Measurements from ENCODE around the gene VCL. TPM values are rescaled to one million over a fixed set of nuclear protein-coding genes. Genes with fewer than 3 reads are reported as not detected.
A peak's percentile ranks its signal among the peaks of the same experiment; 100 is the strongest.

VCL gene
- total and polyA plus RNA-seq, 4 donors: 31.6 to 499 (median 229) TPM

DNA sequence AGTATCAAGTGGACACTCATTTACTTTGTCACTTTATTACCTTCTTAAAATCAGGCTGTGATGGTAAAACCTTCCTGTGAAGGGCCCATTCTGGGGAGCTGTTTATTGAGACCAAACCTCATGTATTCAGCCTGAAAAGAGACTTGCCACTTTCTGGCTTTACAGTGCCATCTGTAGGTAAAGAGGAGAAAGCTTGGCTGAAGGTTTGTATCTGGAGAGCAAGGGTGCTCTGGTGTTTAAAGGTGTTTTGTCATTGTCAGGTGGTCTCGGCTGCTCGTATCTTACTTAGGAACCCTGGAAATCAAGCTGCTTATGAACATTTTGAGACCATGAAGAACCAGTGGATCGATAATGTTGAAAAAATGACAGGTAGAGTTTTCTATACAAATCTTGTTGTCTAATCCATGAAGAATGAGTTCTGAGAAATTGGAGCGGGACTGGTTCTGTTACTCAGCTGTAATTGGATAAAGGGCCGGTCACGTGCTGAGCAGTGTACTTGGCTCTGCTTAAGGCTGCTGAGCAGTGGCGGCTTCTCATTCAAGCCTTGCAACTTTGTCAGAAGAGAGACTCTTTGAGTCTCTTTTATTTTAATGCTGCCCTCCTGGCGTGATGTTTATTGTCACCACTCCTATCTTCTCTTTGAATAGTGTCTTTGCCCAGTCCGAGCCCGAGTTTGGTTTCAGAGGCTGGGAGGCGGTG, 105.8 kb downstream of the VCL start:
- DNase-seq (no peak), ATAC-seq (ENCODE audit: low FRiP score) (no peak)
- Histone ChIP-seq H3K4me1 (ENCODE audit: control insufficient read depth in 1 of 2, insufficient read depth in 2 of 2, low read length in 2 of 2) (no peaks in the 10 kb centered on the region), H3K4me3 (ENCODE audit: low read length in 2 of 2) (no peak overlapping the region), H3K27me3 (ENCODE audit: control insufficient read depth in 1 of 2, insufficient read depth in 2 of 2, low read length in 1 of 2) (no peaks in the 10 kb centered on the region), H3K36me3 (ENCODE audit: control insufficient read depth in 1 of 2, insufficient read depth in 2 of 2, low read length in 1 of 2) (peaks cover 21 to 25% of the 10 kb centered on the region in 2 donors), H3K9me3 (ENCODE audit: control insufficient read depth, low read length) (no peaks in the 10 kb centered on the region), H3K27ac (ENCODE audit: low read depth in 1 of 2, low read length in 2 of 2) (no peak overlapping the region)
- intact Hi-C loops (cut with DNase I): no loop called here
- WGBS, 2 donors: 70 to 78% methylated on average over 11 of the region's 11 CpGs

DNA sequence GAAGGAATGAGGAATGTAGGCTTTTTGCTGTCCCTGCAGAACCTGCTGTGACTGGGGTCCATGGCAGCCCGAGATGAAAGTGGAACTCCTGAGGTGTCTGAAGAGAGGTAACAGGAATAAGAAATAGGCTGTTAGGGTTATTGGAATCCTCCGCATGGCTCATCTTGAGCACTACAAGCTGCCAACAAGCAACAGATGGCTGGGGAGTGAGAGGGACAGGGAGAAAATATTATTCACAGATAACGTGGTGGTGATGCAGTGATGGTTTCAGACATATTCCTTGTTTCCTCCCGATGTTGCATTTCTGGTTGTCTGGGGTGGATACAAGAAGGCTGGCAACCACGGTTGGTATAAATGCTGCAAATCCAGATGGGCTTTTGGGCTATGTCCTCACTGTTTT, 106.6 kb downstream of the VCL start:
- no peak overlapping the region for H3K27ac ChIP-seq (ENCODE audit: low read depth in 1 of 2, low read length in 2 of 2)
- ATAC-seq (ENCODE audit: low FRiP score): no peak
- H3K4me3 ChIP-seq (ENCODE audit: low read length in 2 of 2): no peak overlapping the region
- peaks cover 20 to 26% of the 10 kb centered on the region in 2 donors for H3K36me3 ChIP-seq (ENCODE audit: control insufficient read depth in 1 of 2, insufficient read depth in 2 of 2, low read length in 1 of 2)
- no peaks in the 10 kb centered on the region for H3K27me3 ChIP-seq (ENCODE audit: control insufficient read depth in 1 of 2, insufficient read depth in 2 of 2, low read length in 1 of 2)
- intact Hi-C loops (cut with DNase I): no loop called here
- 83 to 88% methylated on average over 5 of the region's 5 CpGs for WGBS, 2 donors
- DNase-seq: no peak
- H3K4me1 ChIP-seq (ENCODE audit: control insufficient read depth in 1 of 2, insufficient read depth in 2 of 2, low read length in 2 of 2): no peaks in the 10 kb centered on the region
- H3K9me3 ChIP-seq (ENCODE audit: control insufficient read depth, low read length): no peaks in the 10 kb centered on the region

DNA sequence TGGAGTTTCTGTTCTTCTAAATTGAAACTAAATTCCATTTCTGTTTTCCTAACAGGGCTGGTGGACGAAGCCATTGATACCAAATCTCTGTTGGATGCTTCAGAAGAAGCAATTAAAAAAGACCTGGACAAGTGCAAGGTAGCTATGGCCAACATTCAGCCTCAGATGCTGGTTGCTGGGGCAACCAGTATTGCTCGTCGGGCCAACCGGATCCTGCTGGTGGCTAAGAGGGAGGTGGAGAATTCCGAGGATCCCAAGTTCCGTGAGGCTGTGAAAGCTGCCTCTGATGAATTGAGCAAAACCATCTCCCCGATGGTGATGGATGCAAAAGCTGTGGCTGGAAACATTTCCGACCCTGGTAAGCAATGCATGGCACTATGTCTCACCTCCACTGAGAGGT, 107.1 kb downstream of the VCL start:
- H3K4me3 ChIP-seq (ENCODE audit: low read length in 2 of 2): no peak overlapping the region
- DNase-seq (no peak), ATAC-seq (ENCODE audit: low FRiP score) (no peak)
- H3K36me3 ChIP-seq (ENCODE audit: control insufficient read depth in 1 of 2, insufficient read depth in 2 of 2, low read length in 1 of 2): peaks cover 17 to 22% of the 10 kb centered on the region in 2 donors
- intact Hi-C loops (cut with DNase I): no loop called here
- no peaks in the 10 kb centered on the region for H3K4me1 ChIP-seq (ENCODE audit: control insufficient read depth in 1 of 2, insufficient read depth in 2 of 2, low read length in 2 of 2)
- H3K27me3 ChIP-seq (ENCODE audit: control insufficient read depth in 1 of 2, insufficient read depth in 2 of 2, low read length in 1 of 2): no peaks in the 10 kb centered on the region
- 73 to 75% methylated on average over 8 of the region's 8 CpGs for WGBS, 2 donors
- H3K27ac ChIP-seq (ENCODE audit: low read depth in 1 of 2, low read length in 2 of 2): no peak overlapping the region
- H3K9me3 ChIP-seq (ENCODE audit: control insufficient read depth, low read length): no peaks in the 10 kb centered on the region

DNA sequence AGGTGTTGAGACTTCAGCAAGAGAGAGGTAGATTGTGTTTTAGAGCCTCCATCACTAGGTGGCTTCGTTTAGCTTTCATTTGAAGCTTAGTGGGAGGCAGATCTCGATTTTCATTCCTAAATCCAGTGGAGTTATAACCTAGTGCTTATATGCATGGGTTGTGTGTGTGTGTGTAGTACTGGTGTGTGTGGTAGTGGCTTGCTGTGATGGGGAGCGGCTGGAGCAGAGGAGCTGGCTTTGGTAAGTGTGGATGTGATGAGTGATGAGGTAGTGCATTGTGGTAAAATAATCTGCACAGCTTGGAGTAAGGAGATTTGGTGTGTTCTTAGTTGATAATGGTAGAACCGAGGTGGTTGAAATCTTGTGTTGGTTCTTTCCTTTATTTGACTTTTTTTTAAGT, 109.5 kb downstream of the VCL start:
- no peak for ATAC-seq (ENCODE audit: low FRiP score)
- H3K27me3 ChIP-seq (ENCODE audit: control insufficient read depth in 1 of 2, insufficient read depth in 2 of 2, low read length in 1 of 2): no peaks in the 10 kb centered on the region
- H3K9me3 ChIP-seq (ENCODE audit: control insufficient read depth, low read length): no peaks in the 10 kb centered on the region
- WGBS, 2 donors: 52 to 66% methylated on average over 4 of the region's 4 CpGs
- no peak overlapping the region for H3K27ac ChIP-seq (ENCODE audit: low read depth in 1 of 2, low read length in 2 of 2)
- intact Hi-C loops (cut with DNase I): no loop called here
- no peak for DNase-seq
- H3K4me1 ChIP-seq (ENCODE audit: control insufficient read depth in 1 of 2, insufficient read depth in 2 of 2, low read length in 2 of 2): no peaks in the 10 kb centered on the region
- no peak overlapping the region for H3K4me3 ChIP-seq (ENCODE audit: low read length in 2 of 2)
- H3K36me3 ChIP-seq (ENCODE audit: control insufficient read depth in 1 of 2, insufficient read depth in 2 of 2, low read length in 1 of 2): peaks cover 23 to 27% of the 10 kb centered on the region in 2 donors

DNA sequence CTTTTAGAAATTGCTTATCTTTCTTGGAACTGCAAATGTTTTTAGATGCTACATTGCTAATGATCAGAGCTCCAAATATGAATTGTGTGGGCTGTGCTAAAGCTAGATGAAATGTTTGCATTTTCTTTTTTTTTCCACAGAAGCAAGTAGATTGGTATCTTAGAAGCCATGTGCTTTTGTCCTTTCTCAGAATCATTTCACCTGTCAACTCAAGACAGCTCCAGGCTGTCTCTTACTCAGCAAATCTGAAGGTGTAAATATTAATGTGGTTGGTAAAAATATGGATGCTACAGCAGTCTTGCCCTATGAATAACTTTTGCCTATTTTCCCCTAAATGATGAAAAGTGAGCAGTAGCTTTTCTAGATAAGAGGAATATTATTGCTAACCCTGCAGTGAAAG, 111.5 kb downstream of the VCL start:
- ATAC-seq (ENCODE audit: low FRiP score) (no peak), DNase-seq (no peak)
- Histone ChIP-seq H3K27me3 (ENCODE audit: control insufficient read depth in 1 of 2, insufficient read depth in 2 of 2, low read length in 1 of 2) (no peaks in the 10 kb centered on the region), H3K9me3 (ENCODE audit: control insufficient read depth, low read length) (no peaks in the 10 kb centered on the region), H3K27ac (ENCODE audit: low read depth in 1 of 2, low read length in 2 of 2) (no peak overlapping the region), H3K36me3 (ENCODE audit: control insufficient read depth in 1 of 2, insufficient read depth in 2 of 2, low read length in 1 of 2) (peaks cover 17 to 30% of the 10 kb centered on the region in 2 donors), H3K4me3 (ENCODE audit: low read length in 2 of 2) (no peak overlapping the region), H3K4me1 (ENCODE audit: control insufficient read depth in 1 of 2, insufficient read depth in 2 of 2, low read length in 2 of 2) (no peaks in the 10 kb centered on the region)
- intact Hi-C loops (cut with DNase I): no loop called here

DNA sequence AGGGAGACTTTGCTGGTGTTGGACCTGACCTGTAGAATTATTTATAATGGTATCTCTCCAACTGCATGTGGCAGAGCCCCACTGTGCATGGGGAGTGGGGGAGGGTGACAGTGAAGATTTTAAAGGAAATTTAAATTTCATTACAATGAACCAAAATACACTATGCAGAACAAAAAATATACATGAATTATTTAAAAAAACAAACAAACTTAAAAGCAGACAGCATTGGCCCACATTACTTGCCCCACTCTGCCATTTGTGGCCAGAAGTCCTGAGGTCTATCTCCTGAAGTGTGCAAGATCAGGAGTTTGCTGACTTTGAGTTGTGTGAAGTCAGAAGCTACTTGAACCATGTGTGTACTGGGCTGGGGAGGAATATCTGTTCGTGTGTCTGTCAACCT, 112.2 kb downstream of the VCL start:
- Histone ChIP-seq H3K27me3 (ENCODE audit: control insufficient read depth in 1 of 2, insufficient read depth in 2 of 2, low read length in 1 of 2) (no peaks in the 10 kb centered on the region), H3K4me1 (ENCODE audit: control insufficient read depth in 1 of 2, insufficient read depth in 2 of 2, low read length in 2 of 2) (no peaks in the 10 kb centered on the region), H3K9me3 (ENCODE audit: control insufficient read depth, low read length) (no peaks in the 10 kb centered on the region), H3K36me3 (ENCODE audit: control insufficient read depth in 1 of 2, insufficient read depth in 2 of 2, low read length in 1 of 2) (peaks cover 14 to 25% of the 10 kb centered on the region in 2 donors), H3K27ac (ENCODE audit: low read depth in 1 of 2, low read length in 2 of 2) (peak overlapping the region in 1 of 2 donors; percentile 17), H3K4me3 (ENCODE audit: low read length in 2 of 2) (no peak overlapping the region)
- intact Hi-C loops (cut with DNase I): loop anchor here in 1 of 2 donors (10.0 kb wide), 1 partner anchor 225 kb away; no protein-coding TSS in a partner anchor
- no peak for ATAC-seq (ENCODE audit: low FRiP score)
- DNase-seq: no peak
- 33 to 52% methylated on average over 1 of the region's 1 CpG for WGBS, 2 donors

DNA sequence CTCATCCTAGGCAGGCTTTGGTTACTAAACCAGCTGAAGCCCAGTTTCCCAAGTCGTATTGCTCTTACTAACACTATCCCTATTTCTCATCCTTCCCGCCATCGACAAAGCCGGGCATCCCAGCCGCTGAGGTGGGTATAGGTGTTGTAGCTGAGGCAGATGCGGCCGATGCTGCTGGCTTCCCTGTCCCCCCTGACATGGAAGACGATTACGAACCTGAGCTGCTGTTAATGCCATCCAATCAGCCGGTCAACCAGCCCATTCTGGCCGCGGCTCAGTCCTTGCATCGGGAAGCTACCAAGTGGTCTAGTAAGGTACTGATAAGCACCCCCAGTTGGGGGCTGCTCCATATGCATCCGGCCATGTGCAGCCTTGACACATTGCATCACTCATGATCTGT, 113.9 kb downstream of the VCL start:
- Histone ChIP-seq H3K9me3 (ENCODE audit: control insufficient read depth, low read length) (no peaks in the 10 kb centered on the region), H3K27ac (ENCODE audit: low read depth in 1 of 2, low read length in 2 of 2) (no peak overlapping the region), H3K4me3 (ENCODE audit: low read length in 2 of 2) (no peak overlapping the region), H3K27me3 (ENCODE audit: control insufficient read depth in 1 of 2, insufficient read depth in 2 of 2, low read length in 1 of 2) (no peaks in the 10 kb centered on the region), H3K36me3 (ENCODE audit: control insufficient read depth in 1 of 2, insufficient read depth in 2 of 2, low read length in 1 of 2) (peaks cover 15 to 23% of the 10 kb centered on the region in 2 donors), H3K4me1 (ENCODE audit: control insufficient read depth in 1 of 2, insufficient read depth in 2 of 2, low read length in 2 of 2) (no peaks in the 10 kb centered on the region)
- no peak for ATAC-seq (ENCODE audit: low FRiP score)
- no peak for DNase-seq
- 95% methylated on average over 14 of the region's 14 CpGs for WGBS, 2 donors
- intact Hi-C loops (cut with DNase I): loop anchor here in 1 of 2 donors (10.0 kb wide), 1 partner anchor 227 kb away; no protein-coding TSS in a partner anchor

DNA sequence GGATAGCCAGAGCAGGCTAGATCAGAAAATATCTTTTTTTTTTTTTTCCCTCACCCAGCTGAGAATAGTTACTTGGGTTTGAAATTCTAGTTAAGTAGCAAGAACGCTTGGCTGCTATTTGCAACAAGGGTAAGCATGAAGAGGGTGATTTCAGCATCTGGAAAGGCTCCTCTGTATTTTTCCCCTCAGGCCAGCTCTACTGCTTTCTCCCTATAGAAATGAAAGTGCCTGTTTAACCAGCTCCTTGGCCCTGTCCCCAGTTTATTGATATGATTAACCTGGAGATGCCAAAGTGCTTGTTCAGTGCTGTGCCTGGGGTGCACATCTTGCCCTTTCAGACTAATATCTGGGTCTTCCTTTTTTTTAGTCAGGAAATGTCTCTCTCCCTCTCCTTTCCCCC, 115.6 kb downstream of the VCL start:
- WGBS, 2 donors: 0 to 6% methylated on average over 1 of the region's 1 CpG
- peaks cover 17 to 18% of the 10 kb centered on the region in 2 donors for H3K36me3 ChIP-seq (ENCODE audit: control insufficient read depth in 1 of 2, insufficient read depth in 2 of 2, low read length in 1 of 2)

DNA sequence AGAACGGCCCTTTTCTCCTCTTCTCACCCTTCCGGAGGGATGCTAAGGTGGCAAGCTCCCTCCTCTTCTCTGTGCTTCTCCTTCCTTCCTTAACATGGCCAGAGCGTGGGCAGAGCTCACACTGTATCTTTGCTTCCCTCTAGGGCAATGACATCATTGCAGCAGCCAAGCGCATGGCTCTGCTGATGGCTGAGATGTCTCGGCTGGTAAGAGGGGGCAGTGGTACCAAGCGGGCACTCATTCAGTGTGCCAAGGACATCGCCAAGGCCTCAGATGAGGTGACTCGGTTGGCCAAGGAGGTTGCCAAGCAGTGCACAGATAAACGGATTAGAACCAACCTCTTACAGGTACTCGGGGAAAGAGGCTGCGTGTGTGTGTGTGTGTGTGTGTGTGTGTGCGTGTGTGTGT, 116.1 kb downstream of the VCL start:
- H3K36me3 ChIP-seq (ENCODE audit: control insufficient read depth in 1 of 2, insufficient read depth in 2 of 2, low read length in 1 of 2): peaks cover 17% of the 10 kb centered on the region in 2 donors
- H3K27me3 ChIP-seq (ENCODE audit: control insufficient read depth in 1 of 2, insufficient read depth in 2 of 2, low read length in 1 of 2): no peaks in the 10 kb centered on the region
- no peaks in the 10 kb centered on the region for H3K9me3 ChIP-seq (ENCODE audit: control insufficient read depth, low read length)
- DNase-seq (peak in 1 of 2 donors; percentile 51), ATAC-seq (ENCODE audit: low FRiP score) (peak; percentile 42)
- no peak overlapping the region for H3K4me3 ChIP-seq (ENCODE audit: low read length in 2 of 2)
- WGBS, 2 donors: 30 to 36% methylated on average over 12 of the region's 12 CpGs
- no peaks in the 10 kb centered on the region for H3K4me1 ChIP-seq (ENCODE audit: control insufficient read depth in 1 of 2, insufficient read depth in 2 of 2, low read length in 2 of 2)
- intact Hi-C loops (cut with DNase I): loop anchor here in 1 of 2 donors (10.0 kb wide), 1 partner anchor 229 kb away; no protein-coding TSS in a partner anchor
- H3K27ac ChIP-seq (ENCODE audit: low read depth in 1 of 2, low read length in 2 of 2): peak overlapping the region in 1 of 2 donors; percentile 39

More for the DNA sequence above, 115.6 kb downstream of the VCL start:
- Histone ChIP-seq H3K4me3 (ENCODE audit: low read length in 2 of 2) (no peak overlapping the region), H3K27me3 (ENCODE audit: control insufficient read depth in 1 of 2, insufficient read depth in 2 of 2, low read length in 1 of 2) (no peaks in the 10 kb centered on the region), H3K4me1 (ENCODE audit: control insufficient read depth in 1 of 2, insufficient read depth in 2 of 2, low read length in 2 of 2) (no peaks in the 10 kb centered on the region), H3K9me3 (ENCODE audit: control insufficient read depth, low read length) (no peaks in the 10 kb centered on the region), H3K27ac (ENCODE audit: low read depth in 1 of 2, low read length in 2 of 2) (peak overlapping the region in 1 of 2 donors; percentile 39)
- intact Hi-C loops (cut with DNase I): loop anchor here in 1 of 2 donors (10.0 kb wide), 1 partner anchor 229 kb away; no protein-coding TSS in a partner anchor
- DNase-seq: no peak
- peak; percentile 27 for ATAC-seq (ENCODE audit: low FRiP score)
